NCI-H82 (cell line): ENCODE data around the gene TMEM203.

Experiments used
- DNase-seq: peaks from one replicate; lab custom pipeline; 2025; lab: John Stamatoyannopoulos, UW

TMEM203 gene

DNA sequence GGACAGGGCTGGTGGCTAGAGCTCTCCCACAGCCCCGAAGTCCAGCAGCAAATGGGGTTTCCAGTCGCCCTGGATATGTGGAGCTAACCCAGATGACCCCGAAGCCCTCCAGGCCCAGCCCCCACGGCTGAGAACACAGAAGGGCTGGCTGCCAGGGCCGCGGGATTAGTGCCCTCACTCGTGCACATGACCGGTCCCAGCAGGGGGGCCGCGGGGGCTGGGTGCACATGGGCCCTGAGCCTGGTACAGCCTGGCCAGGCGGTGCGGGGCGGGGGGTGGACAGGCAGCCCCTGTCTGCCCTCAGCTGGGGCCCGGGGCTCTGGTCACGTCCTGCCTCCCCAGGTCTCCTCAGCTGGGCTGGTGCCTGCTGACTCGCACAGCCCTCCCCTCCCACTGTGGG, 11.1 kb downstream of the TMEM203 start:
- DNase-seq = peak; percentile 48

- DNase-seq = no peak
Measured at GRCh38 chr9:137193771-137194170, 11.7 kb downstream of the TMEM203 start.

GRCh38 chr9:137192859-137193258, 12.6 kb downstream of the TMEM203 start:
- DNase-seq = no peak

GRCh38 chr9:137192448-137192780, 13.0 kb downstream of the TMEM203 start:
- DNase-seq = no peak

GRCh38 chr9:137191691-137192447, 13.6 kb downstream of the TMEM203 start:
- no peak for DNase-seq

DNA sequence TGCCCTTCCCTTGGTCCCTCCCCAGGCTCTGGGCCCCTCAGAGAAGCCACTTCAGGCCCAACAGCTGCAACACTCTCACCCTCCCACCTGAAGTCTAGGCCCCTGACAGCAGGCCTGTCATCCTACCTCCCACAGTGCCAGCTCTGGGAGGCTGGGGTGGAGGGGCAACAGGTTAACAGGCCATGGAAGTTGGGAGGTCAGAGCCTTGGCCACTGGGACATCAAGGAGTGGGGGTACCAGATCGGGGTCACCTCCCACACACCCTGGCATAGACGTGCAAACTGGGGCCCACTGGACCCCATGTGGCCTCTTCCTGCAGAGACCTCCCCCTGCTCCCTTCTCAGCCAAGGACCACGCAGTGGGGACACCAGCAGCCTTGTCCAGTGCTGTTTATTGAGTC, 14.2 kb downstream of the TMEM203 start:
- no peak for DNase-seq

GRCh38 chr9:137190315-137190856, 15.1 kb downstream of the TMEM203 start:
- peak; percentile 15 for DNase-seq

- no peak for DNase-seq
Measured at GRCh38 chr9:137189297-137190295, 15.9 kb downstream of the TMEM203 start.

- peak; percentile 93 for DNase-seq
Measured at GRCh38 chr9:137188490-137189296, 16.8 kb downstream of the TMEM203 start, which contains the start of the genes ANAPC2 and SSNA1. TSS of gene ANAPC2 (minus strand) at chr9:137188560. CDS start at chr9:137188532, 28 bp downstream. TSS of gene SSNA1 (plus strand) at chr9:137188676. CDS start at chr9:137188727, 51 bp downstream.

GRCh38 chr9:137188086-137188489, 17.4 kb downstream of the TMEM203 start:
- DNase-seq = no peak

GRCh38 chr9:137187386-137187785, 18.1 kb downstream of the TMEM203 start:
- no peak for DNase-seq

- no peak for DNase-seq
Measured at GRCh38 chr9:137186385-137186784, 19.1 kb downstream of the TMEM203 start.

DNA sequence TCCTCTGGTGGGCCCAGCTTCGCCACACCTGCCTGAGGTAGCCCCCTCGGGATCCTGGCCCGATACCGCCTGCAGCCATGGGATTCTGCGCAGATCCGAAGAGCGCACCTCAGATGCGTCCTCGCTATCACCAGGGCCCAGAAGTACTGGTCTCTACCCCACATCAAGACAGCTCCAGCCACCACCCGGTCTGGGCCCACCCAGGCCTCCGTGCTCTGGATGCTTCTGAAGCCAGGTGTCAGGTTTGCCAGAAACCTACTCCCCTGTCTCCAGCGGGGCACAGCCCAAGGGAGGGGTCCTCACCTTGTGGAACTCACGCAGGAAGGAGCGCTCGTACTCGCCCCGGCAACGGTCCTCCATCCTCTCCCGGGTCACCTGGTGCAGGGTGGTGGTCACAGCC, 19.5 kb downstream of the TMEM203 start:
- no peak for DNase-seq

- DNase-seq = no peak
Measured at GRCh38 chr9:137184881-137185660, 20.4 kb downstream of the TMEM203 start.

DNA sequence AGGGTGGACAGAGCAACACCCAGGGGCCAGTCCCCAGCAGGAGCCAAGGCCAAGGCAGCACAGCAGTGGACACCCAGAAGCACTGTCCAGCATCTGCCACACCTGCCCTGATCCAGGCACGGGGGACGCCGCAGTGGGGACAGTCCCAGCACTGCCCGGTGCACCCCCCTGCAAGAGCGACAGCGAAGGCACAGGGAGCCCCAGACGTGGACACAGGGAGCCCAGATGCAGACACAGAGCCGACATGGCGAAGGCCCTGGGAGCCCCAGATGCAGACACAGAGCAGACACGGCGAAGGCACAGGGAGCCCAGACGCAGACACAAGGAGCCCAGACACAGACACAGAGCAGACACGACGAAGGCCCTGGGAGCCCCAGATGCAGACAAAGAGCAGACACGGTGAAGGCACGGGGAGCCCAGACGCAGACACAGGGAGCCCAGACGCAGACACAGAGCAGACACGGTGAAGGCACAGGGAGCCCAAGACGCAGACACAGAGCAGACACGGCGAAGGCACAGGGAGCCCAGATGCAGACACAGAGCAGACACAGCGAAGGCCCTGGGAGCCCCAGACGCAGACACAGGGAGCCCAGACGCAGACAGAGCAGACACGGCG, 21.4 kb downstream of the TMEM203 start:
- no peak for DNase-seq

GRCh38 chr9:137182836-137183235, 22.6 kb downstream of the TMEM203 start:
- no peak for DNase-seq

DNA sequence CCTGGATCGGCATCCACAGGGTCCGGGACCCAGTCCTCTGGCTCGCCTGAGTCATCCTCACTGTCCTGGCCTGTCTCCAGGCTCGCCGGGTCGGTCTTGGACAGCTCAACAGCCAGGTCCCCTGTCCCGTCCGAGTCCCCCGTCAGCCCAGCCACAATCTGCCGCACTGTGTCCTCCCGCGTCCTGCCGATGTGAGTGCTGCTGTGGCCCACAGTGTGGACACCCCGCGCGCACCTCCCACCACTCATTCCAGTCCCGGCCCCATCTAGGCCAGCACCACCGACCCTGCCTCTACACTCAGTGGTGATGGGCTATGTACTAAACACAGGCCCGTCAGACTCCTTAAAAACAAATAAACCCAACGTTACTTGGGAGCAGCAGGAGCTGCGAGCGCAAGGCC, 23.8 kb downstream of the TMEM203 start:
- no peak for DNase-seq

- DNase-seq = no peak
Measured at GRCh38 chr9:137180491-137180890, 25.0 kb downstream of the TMEM203 start.

DNA sequence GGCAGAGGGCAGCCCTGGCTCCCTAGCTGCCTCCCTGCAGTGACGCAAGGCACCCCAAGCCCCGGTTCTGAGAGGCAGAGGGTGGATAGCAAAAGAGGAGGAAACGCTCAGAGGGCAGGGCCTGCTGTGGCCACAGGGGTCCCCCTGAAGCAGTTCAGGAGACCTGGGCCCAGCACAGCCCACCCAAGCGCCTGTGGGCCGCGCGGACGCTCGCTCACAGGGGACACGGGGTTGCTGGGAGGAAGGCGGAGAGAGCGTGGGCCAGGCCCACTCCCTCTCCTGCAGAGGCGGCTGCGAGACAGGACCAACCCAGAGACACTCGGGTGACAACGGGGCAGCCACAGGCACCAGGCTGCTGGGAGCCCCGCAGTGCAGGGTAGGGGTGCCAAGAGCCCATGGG, 25.7 kb downstream of the TMEM203 start:
- DNase-seq = no peak

- DNase-seq = no peak
Measured at GRCh38 chr9:137178939-137179630, 26.4 kb downstream of the TMEM203 start.
